Activated CD4-positive, alpha-beta T cell treated with anti-CD3 and anti-CD28 coated beads, Interleukin-2, amount 50 U/mL, for 24 hours (primary cell): ENCODE results near the gene PDE1C.

Experiments
- DNase-seq, 2 donors: peaks; one replicate each; pipeline ENCODE4 v3.0.0-alpha.2; 2020; ENCODE audit warnings: low read depth in 1 of 2, low spot score in 1 of 2

PDE1C gene

GRCh38 chr7:31785101-31785500 lies 285.1 kb downstream of the PDE1C start:
- no peak for DNase-seq

GRCh38 chr7:31783221-31783620 lies 287.0 kb downstream of the PDE1C start:
- no peak for DNase-seq

GRCh38 chr7:31782411-31782991 lies 287.7 kb downstream of the PDE1C start:
- no peak for DNase-seq

- DNase-seq = no peak
These were observed 291.9 kb downstream of the PDE1C start for GRCh38 chr7:31778296-31778695.

GRCh38 chr7:31776616-31777015 lies 293.6 kb downstream of the PDE1C start:
- no peak for DNase-seq

GRCh38 chr7:31775556-31775955 lies 294.7 kb downstream of the PDE1C start:
- DNase-seq = no peak

- DNase-seq = no peak
These were observed 298.0 kb downstream of the PDE1C start for GRCh38 chr7:31772211-31772610.

- no peak for DNase-seq
These were observed 302.4 kb downstream of the PDE1C start for GRCh38 chr7:31767686-31768358.

GRCh38 chr7:31764462-31764861 lies 305.7 kb downstream of the PDE1C start:
- DNase-seq = no peak

- no peak for DNase-seq
These were observed 306.7 kb downstream of the PDE1C start for GRCh38 chr7:31763548-31763947.

GRCh38 chr7:31761646-31762045 lies 308.6 kb downstream of the PDE1C start:
- no peak for DNase-seq

- no peak for DNase-seq
These were observed 311.5 kb downstream of the PDE1C start for GRCh38 chr7:31758755-31759154.

GRCh38 chr7:31751726-31752125 lies 318.5 kb downstream of the PDE1C start:
- no peak for DNase-seq

- DNase-seq = no peak
These were observed 322.1 kb downstream of the PDE1C start for GRCh38 chr7:31748084-31748483.

GRCh38 chr7:31747553-31747952 lies 322.7 kb downstream of the PDE1C start:
- no peak for DNase-seq

- peak in 1 of 2 donors; percentile 6 for DNase-seq
These were observed 325.8 kb downstream of the PDE1C start for GRCh38 chr7:31744294-31744874.

- DNase-seq = no peak
These were observed 328.4 kb downstream of the PDE1C start for GRCh38 chr7:31741852-31742251.

- no peak for DNase-seq
These were observed 333.9 kb downstream of the PDE1C start for GRCh38 chr7:31735991-31736982.

- no peak for DNase-seq
These were observed 335.8 kb downstream of the PDE1C start for GRCh38 chr7:31734456-31734855.

- DNase-seq = no peak
These were observed 340.9 kb downstream of the PDE1C start for GRCh38 chr7:31729195-31729804.

GRCh38 chr7:31724696-31725095 lies 345.5 kb downstream of the PDE1C start:
- DNase-seq = no peak
